Measurements from ENCODE around the gene CATSPERB.

GRCh38 chr14:91754819-91755218, 22.9 kb upstream of the CATSPERB start:
- TF ChIP-seq ZNF311 (tag by site-specific recombination; IDR thresholded peaks at IDR 0.05; ENCODE audit: borderline replicate concordance) (no peak), CTCF (tag by site-specific recombination; IDR thresholded peaks at IDR 0.05) (no peak), KLF17 (tag by site-specific recombination; IDR thresholded peaks at IDR 0.05) (no peak), GLIS2 (tag by site-specific recombination; IDR thresholded peaks at IDR 0.05) (no peak)
- TF ChIP-seq, protein P1, sequence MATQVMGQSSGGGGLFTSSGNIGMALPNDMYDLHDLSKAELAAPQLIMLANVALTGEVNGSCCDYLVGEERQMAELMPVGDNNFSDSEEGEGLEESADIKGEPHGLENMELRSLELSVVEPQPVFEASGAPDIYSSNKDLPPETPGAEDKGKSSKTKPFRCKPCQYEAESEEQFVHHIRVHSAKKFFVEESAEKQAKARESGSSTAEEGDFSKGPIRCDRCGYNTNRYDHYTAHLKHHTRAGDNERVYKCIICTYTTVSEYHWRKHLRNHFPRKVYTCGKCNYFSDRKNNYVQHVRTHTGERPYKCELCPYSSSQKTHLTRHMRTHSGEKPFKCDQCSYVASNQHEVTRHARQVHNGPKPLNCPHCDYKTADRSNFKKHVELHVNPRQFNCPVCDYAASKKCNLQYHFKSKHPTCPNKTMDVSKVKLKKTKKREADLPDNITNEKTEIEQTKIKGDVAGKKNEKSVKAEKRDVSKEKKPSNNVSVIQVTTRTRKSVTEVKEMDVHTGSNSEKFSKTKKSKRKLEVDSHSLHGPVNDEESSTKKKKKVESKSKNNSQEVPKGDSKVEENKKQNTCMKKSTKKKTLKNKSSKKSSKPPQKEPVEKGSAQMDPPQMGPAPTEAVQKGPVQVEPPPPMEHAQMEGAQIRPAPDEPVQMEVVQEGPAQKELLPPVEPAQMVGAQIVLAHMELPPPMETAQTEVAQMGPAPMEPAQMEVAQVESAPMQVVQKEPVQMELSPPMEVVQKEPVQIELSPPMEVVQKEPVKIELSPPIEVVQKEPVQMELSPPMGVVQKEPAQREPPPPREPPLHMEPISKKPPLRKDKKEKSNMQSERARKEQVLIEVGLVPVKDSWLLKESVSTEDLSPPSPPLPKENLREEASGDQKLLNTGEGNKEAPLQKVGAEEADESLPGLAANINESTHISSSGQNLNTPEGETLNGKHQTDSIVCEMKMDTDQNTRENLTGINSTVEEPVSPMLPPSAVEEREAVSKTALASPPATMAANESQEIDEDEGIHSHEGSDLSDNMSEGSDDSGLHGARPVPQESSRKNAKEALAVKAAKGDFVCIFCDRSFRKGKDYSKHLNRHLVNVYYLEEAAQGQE (tag by site-specific recombination; IDR thresholded peaks at IDR 0.05), result no peak
- TF ChIP-seq, protein P2, sequence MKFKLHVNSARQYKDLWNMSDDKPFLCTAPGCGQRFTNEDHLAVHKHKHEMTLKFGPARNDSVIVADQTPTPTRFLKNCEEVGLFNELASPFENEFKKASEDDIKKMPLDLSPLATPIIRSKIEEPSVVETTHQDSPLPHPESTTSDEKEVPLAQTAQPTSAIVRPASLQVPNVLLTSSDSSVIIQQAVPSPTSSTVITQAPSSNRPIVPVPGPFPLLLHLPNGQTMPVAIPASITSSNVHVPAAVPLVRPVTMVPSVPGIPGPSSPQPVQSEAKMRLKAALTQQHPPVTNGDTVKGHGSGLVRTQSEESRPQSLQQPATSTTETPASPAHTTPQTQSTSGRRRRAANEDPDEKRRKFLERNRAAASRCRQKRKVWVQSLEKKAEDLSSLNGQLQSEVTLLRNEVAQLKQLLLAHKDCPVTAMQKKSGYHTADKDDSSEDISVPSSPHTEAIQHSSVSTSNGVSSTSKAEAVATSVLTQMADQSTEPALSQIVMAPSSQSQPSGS (tag by site-specific recombination; IDR thresholded peaks at IDR 0.05; ENCODE audit: low read depth), result no peak

Data from HEK293 (cell line).